DOHH2 (cell line): ENCODE measurements around the gene RHD.
"Not testable (repeated sequence)": the region's sequence is repeated elsewhere in the genome, so short reads cannot be mapped to it uniquely, and the experiment has no call there.

Source experiments
- H3F3A ChIP-seq: fragments of 200-600 bp; sonication (generic), shearing (Covaris generic); 2 replicates; pipeline ENCODE4 v1.6.0; 2016; ENCODE audit warnings: antibody characterized with exemption, mild to moderate bottlenecking; ENCODE audit not compliant: control insufficient read depth, insufficient read depth
- H3K27ac ChIP-seq: fragments of 200-600 bp; sonication (generic); 2 replicates; pipeline ENCODE4 v1.5.1; 2014; ENCODE audit warnings: low read depth, mild to moderate bottlenecking, low read length, moderate library complexity
- H3K27me3 ChIP-seq: fragments of 200-600 bp; sonication (generic); 2 replicates; pipeline ENCODE4 v1.6.1; 2014; ENCODE audit warnings: mild to moderate bottlenecking, low read length, mixed read lengths; ENCODE audit not compliant: control insufficient read depth
- H3K36me3 ChIP-seq: fragments of 200-600 bp; sonication (generic); 2 replicates; pipeline ENCODE4 v1.6.1; 2014; ENCODE audit warnings: mild to moderate bottlenecking, low read length, moderate library complexity, mixed read lengths; ENCODE audit not compliant: control insufficient read depth
- H3K4me1 ChIP-seq: fragments of 200-600 bp; sonication (generic); 2 replicates; pipeline ENCODE4 v1.6.1; 2014; ENCODE audit warnings: mild to moderate bottlenecking, low read length, mixed read lengths; ENCODE audit not compliant: control insufficient read depth
- H3K4me2 ChIP-seq: fragments of 200-600 bp; sonication (generic); 2 replicates; pipeline ENCODE4 v1.6.0; 2014; ENCODE audit warnings: mild to moderate bottlenecking, low read length, moderate library complexity
- H3K4me3 ChIP-seq: fragments of 200-600 bp; sonication (generic); 2 replicates; pipeline ENCODE4 v1.5.1; 2014; ENCODE audit warnings: mild to moderate bottlenecking, low read length, mixed read lengths
- H3K79me2 ChIP-seq: fragments of 200-600 bp; sonication (generic); 2 replicates; pipeline ENCODE4 v1.6.1; 2014; ENCODE audit warnings: mild to moderate bottlenecking, low read length, mixed read lengths; ENCODE audit not compliant: control insufficient read depth
- H3K9me2 ChIP-seq: fragments of 200-600 bp; sonication (generic); replicated peaks from 2 replicates; pipeline ENCODE4 v1.6.1; 2014; ENCODE audit warnings: mild to moderate bottlenecking, low read length, mixed read lengths; ENCODE audit not compliant: control insufficient read depth
- H3K9me3 ChIP-seq: fragments of 200-600 bp; sonication (generic); 2 replicates; pipeline ENCODE4 v1.6.1; 2014; ENCODE audit warnings: antibody characterized with exemption, low read length, mixed read lengths; ENCODE audit not compliant: control insufficient read depth, insufficient read depth
- H4K20me1 ChIP-seq: fragments of 200-600 bp; sonication (generic); 2 replicates; pipeline ENCODE4 v1.6.0; 2014; ENCODE audit warnings: low read depth, mild to moderate bottlenecking, antibody characterized with exemption, low read length, moderate library complexity; ENCODE audit not compliant: control insufficient read depth, insufficient read depth
- CTCF ChIP-seq: fragments of 200-600 bp; sonication (generic); IDR thresholded peaks from one replicate; pipeline ENCODE4 v1.5.1; 2014; ENCODE audit warnings: antibody characterized with exemption, mild to moderate bottlenecking, low read depth, low read length; ENCODE audit not compliant: poor library complexity, severe bottlenecking
- EZH2phosphoT487 ChIP-seq: fragments of 200-600 bp; sonication (generic); IDR thresholded peaks from 2 replicates; pipeline ENCODE4 v1.6.1; 2017; ENCODE audit warnings: borderline replicate concordance, mild to moderate bottlenecking, antibody characterized with exemption, low read length, moderate library complexity, mixed read lengths

Gene RHD

GRCh38 chr1:25232866-25233784 lies 39.2 kb upstream of the RHD start:
- H4K20me1 ChIP-seq = no peaks in the 10 kb centered on the region
- peaks cover 55% of the 10 kb centered on the region for H3K4me1 ChIP-seq
- no peaks in the 10 kb centered on the region for H3K9me3 ChIP-seq
- H3K9me2 ChIP-seq = no peaks in the 10 kb centered on the region
- no peaks in the 10 kb centered on the region for H3K27me3 ChIP-seq
- H3K27ac ChIP-seq = peak overlapping the region; percentile 61
- H3K4me2 ChIP-seq = peak overlapping the region; percentile 94
- peak overlapping the region; percentile 95 for H3K4me3 ChIP-seq
- H3K79me2 ChIP-seq = peaks cover 56% of the 10 kb centered on the region
- H3K36me3 ChIP-seq = peaks cover 47% of the 10 kb centered on the region
- no peak for TF ChIP-seq EZH2phosphoT487
- no peak for TF ChIP-seq CTCF
- peaks cover 18% of the 10 kb centered on the region for H3F3A ChIP-seq

GRCh38 chr1:25235411-25235810 lies 36.9 kb upstream of the RHD start:
- H3K4me2 ChIP-seq = peak overlapping the region; percentile 70
- H3K4me3 ChIP-seq, H3K9me2 ChIP-seq, H4K20me1 ChIP-seq, H3K27me3 ChIP-seq, H3K9me3 ChIP-seq, H3K27ac ChIP-seq: not testable (repeated sequence)
- peaks cover 35% of the 10 kb centered on the region for H3F3A ChIP-seq
- H3K36me3 ChIP-seq = peaks cover 32% of the 10 kb centered on the region
- peaks cover 71% of the 10 kb centered on the region for H3K4me1 ChIP-seq
- H3K79me2 ChIP-seq = peaks cover 47% of the 10 kb centered on the region

GRCh38 chr1:25236261-25236660 lies 36.0 kb upstream of the RHD start:
- Histone ChIP-seq H3K4me1 (peaks cover 77% of the 10 kb centered on the region), H3K27ac (peak overlapping the region; percentile 83), H3K79me2 (peaks cover 41% of the 10 kb centered on the region), H3F3A (peaks cover 40% of the 10 kb centered on the region), H3K4me2 (peak overlapping the region; percentile 70), H3K36me3 (peaks cover 32% of the 10 kb centered on the region), H3K4me3 (peak overlapping the region; percentile 53)
- not testable (repeated sequence) for H3K9me3 ChIP-seq, H4K20me1 ChIP-seq, H3K27me3 ChIP-seq, H3K9me2 ChIP-seq

- peaks cover 78% of the 10 kb centered on the region for H3K4me1 ChIP-seq
- H3K79me2 ChIP-seq = peaks cover 32% of the 10 kb centered on the region
- no peaks in the 10 kb centered on the region for H3K27me3 ChIP-seq
- H3K9me3 ChIP-seq = no peaks in the 10 kb centered on the region
- H3K4me3 ChIP-seq = no peak overlapping the region
- H3K27ac ChIP-seq = peak overlapping the region; percentile 83
- H3K9me2 ChIP-seq = no peaks in the 10 kb centered on the region
- peaks cover 36% of the 10 kb centered on the region for H3K36me3 ChIP-seq
- peaks cover 52% of the 10 kb centered on the region for H3F3A ChIP-seq
- H3K4me2 ChIP-seq = no peak overlapping the region
- H4K20me1 ChIP-seq = no peaks in the 10 kb centered on the region
- TF ChIP-seq CTCF (no peak), EZH2phosphoT487 (no peak)
These were observed 34.3 kb upstream of the RHD start for GRCh38 chr1:25238046-25238445.
